HG03520 (cell line): Measurements from ENCODE around the gene HKDC1.
"Not testable (repeated sequence)": the region's sequence is repeated elsewhere in the genome, so short reads cannot be mapped to it uniquely, and the experiment has no call there.

ENCODE experiments used
- ATAC-seq: cut with Tn5 transposase; IDR thresholded peaks from one replicate; pipeline ENCODE4 v1.9.1; 2021; ENCODE audit warnings: mild to moderate bottlenecking, moderate library complexity; ENCODE audit not compliant: unreplicated experiment

Gene HKDC1

DNA sequence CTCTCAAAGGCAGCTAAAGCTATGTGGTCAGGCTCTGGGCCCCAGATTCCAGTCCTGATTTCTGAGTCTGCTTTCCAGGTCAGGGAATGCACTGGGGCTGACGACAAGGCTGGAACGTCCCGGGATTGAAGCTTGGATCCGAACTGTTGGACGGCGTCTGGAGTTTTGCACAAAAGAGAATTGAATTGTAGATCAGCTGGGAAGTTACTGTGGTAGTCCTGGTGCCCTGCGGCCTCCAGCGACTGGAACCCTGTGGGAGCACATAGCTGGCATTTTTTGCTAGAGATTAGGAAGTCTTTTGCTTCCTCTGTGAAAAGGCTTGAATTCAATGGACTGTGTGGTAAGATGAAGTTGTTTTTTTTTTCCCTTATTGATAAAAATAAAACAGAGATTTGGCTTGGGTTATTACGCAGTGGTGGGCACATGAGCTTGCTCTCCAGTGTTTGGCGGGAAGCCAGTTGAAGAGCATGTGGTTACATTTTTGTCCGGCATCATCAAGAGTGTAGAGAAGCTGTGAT, 58.4 kb downstream of the HKDC1 start, which contains the start of gene HK1:
TSS of gene HK1 (plus strand) at position 51 of the 518 bp plus-strand sequence.
- no peak for ATAC-seq

DNA sequence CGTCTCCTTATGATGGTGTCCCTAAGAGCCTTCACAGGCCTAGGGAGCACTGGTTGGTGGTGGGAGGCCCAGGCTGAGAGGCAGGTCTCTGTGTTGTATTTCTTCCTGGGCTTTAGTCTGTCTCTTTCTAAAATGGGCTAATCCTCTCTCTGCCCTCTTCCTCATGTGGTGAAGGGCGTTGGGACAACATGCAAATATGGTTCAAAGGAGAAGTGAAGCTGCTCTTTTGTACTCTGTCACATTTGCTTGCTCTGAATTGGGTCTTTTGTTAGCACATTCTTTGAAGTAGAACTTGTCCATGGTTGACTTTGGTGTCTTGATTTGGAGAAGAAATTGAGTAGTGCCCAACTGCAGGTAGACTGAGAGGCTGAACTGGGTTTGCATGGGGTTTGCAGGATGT, 59.0 kb downstream of the HKDC1 start:
- ATAC-seq, result no peak

DNA sequence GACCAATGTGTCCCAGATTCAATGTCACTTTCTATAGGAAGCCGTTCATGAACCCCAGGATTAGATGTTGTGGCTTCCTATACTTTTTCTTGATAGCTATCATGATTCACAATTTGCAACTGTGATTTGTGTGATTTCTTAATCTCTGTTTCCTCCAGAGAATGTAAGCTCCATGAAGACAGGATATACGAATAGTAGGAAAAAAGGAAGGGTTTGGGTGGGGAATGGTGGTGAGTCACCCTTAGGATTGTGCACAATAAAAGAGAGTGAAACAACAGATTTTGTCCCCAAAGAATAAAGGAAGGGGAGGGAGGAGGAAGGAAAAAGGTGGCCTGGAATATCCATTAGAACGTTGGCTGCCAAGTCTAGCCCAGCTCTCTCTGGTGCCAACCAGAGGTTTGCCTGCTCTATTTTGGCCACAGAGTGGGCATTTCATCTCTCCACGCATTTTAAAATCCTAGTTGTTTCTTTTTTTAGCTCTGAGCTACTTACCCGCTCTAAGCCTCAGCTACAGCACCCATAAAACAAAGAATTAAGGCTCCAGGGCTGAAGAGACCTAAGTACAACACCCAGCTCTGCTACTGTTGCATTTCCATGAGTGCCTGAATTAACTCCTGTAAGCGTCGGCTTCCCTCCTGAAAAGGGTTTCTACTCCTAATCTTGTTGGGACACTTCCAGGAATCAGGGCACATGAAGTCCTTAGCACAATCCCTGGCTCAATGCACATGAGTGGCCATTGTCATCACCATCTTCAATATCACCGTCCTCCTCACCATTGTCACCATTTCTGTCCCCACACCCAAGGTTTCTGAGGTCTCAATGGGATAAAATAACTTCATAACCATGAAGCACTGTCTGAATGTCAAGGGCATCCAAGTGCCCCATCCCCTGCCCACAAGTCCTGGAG, 61.6 kb downstream of the HKDC1 start:
- ATAC-seq, result no peak

DNA sequence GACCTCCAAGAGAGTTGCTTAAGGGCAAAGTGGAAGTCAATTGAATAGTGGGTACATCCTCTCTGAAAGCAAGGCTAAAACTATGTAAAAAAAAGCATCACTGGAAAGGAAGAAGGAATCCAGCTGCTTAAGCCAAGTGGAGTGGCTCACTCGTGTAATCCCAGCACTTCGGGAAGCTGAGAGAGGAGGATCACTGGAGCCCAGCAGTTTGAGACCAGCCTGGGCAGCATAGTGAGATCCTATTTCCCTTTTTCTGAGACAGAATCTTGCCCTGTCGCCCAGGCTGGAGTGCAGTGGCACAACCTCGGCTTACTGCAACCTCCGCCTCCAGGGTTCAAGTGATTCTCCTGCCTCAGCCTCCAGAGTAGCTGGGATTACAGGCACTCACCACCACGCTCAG, 64.3 kb downstream of the HKDC1 start:
- not testable (repeated sequence) for ATAC-seq

DNA sequence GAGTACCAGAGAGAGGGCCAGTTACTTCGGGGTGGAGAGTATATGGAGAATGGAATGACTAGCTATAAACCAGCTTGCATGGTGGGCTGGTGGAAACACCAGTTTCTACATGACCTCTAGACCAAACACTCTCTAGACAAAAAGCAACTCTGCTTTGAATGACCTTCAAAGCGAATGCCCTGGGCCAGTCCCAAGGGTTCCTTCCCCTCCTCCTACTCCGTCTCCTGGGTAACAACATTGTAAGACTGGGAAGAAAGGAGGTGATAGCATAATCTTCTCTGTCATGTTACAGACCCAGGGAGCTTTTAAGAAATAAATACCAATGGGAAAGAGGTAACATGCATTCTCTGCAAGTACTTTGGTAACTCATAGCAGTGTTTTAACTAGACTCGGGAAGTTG, 65.6 kb downstream of the HKDC1 start:
- ATAC-seq, result no peak

DNA sequence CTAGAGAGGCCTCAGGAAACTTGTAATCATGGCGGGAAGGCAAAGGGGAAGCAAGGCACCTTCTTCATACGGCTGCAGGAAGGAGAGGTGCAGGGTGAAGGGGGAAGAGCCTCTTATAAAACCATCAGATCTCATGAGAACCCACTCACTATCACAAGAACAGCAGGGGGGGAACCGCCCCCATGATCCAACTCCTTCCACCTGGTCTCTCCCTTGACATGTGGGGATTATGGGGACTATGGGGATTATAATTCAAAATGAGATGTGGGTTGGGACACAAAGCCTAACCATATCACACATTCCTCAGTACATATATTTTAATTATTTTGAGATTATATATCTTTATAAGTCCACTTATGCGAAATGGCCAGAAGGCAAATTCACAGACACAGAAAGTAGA, 67.0 kb downstream of the HKDC1 start:
- ATAC-seq, result no peak

DNA sequence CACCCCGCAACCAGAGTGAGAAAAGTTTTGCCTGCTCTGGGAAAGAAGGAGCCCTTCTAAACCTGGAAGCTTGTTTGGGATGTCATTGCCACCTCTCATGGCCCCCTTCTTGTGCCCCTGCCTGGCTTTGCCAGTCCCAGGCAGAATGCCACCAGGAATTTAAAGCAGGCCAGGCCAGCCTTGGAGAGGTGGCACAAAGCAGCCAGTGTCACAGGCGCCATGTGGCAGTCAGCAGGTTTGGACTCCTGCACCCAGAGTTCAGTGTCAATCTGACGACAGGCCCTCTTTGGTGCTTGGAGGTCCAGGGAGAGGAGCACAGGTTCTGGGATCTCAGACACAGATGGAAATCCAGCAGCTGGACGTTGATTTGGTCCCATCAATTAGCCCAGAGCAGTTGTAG, 70.9 kb downstream of the HKDC1 start:
- ATAC-seq, result no peak

DNA sequence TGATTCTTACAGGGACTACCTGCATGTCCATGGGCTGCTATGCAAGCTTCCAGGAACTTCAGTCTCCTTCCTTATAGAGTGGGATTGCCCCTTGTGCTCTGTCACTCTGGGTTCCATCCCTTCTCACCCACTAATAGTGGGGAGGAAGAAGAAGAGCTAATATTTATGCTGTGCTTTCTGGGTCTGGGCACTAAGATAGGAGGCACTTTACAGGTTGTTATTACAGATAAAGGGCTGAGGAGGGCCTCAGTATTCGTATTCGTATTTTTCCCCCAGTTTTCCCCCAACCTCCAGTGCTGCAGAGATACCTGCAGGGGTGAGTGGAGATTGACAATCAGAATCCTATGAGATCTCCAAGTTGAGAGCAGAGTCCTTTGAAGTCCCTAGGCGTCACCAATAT, 72.3 kb downstream of the HKDC1 start:
- no peak for ATAC-seq

DNA sequence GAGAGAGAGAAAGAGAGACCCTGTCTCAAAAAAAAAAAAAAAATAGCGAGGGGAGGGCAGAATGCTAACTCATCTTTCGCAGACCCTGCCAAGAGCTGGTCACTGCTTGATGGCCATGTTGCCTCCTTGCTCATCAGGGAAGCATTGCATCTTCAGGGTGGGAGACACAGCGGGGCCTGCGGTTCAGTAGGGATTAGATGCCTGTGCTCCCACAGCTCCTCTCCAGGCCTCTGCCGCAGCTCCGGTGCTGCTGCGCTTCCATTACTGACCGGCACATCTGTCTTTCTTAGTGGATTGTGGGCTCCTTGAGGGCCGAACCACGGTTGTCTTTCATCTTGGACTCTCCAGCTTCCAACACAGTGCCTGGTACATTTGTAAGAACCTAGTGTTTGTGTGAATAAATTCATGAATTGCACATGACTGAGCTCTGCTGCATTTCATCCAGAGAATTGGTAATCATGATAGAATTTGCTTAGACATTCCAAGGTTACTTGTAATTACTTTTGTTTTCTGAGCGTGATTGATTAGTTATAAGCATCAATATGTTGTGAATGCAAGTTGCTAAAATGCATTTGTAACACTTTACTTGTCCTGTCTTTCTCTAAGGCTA, 75.0 kb downstream of the HKDC1 start:
- ATAC-seq, result no peak

DNA sequence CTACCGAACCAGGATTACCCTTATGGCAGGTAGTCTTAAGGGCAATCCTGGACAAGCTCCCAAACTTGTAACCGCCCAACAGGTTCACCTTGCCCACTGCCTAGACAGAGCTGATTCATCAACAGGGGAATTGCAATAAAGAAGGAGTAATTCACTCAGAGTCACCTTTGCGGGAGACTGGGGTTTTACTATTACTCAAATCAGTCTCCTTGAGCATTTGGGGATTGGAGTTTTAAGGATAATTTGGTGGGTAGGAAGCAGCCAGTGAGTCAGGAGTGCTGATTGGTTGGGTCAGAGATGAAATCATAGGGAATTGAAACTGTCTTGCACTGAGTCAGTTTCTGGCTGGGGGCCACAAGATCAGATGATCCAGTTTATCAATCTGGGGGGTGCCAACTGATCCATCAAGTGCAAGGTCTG, 83.5 kb downstream of the HKDC1 start:
- no peak for ATAC-seq

DNA sequence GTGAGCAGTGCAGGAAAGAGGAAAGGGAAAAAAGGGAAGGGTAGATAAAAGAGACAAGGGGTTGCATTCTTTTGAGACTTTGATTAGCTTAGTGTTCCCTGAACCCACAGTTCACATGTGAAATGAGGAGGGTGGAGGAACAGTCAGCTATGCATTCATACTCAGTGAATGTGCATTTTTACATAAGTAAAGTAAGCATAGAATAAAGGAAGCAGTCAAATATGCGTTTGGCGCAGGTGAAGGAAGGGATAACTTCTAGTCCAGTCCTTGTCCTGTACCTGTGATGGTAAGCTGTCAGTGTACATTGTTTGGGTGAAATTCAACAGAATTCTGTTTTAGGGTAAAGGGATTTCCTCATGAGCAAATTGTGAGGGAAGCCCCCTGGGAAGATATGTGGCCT, 86.3 kb downstream of the HKDC1 start:
- no peak for ATAC-seq

DNA sequence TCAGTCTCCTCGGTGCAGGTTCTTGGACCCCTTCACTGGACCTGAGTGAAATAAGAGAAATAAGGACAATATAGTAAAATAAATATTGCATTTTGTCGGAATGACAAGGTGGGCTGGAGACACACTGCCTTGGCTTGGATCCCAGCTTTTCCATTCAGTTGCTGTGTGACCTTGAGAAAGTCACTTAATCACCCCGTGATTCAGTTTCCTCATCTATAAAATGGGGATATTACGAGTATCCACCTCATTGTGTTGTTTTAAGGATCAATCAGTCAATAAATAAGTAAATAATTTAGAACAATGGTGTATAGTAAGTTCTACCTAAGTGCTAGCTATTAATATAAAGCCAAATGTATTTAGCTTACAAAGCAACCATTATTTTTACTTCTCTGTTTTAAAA, 87.3 kb downstream of the HKDC1 start:
- ATAC-seq, result no peak

DNA sequence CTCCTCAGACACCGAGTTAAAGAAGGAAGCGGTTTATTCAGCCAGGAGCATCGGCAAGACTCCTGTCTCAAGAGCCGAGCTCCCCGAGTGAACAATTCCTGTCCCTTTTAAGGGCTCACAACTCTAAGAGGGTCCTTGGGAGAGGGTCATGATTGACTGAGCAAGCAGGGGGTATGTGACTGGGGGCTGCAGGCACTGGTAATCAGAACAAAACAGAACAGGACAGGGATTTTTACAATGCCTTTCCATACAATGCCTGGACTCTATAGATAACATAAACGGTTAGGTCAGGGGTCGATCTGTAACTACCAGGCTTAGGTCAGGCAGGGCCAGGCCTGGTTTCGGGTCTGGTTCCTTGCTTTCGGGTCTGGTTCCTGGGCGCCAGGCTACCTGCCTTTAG, 88.2 kb downstream of the HKDC1 start:
- not testable (repeated sequence) for ATAC-seq

DNA sequence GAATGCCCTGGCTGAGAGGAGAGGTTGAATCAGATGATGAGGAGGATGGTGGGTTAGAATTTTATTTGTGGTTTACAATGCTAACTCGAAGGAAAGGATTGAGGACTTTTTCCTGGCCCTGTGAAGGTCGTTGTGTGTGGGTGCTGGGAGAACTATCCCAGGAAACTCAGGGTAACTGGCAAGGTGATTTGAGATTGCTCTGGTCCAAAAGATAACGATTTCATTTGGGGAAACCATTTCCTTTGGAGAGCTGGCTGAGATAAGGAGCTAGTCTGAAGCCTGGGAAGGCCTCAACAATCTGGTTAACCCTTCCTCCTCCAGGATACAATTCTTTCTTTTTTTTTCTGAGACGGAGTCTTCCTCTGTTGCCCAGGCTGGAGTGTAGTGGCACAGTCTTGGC, 91.2 kb downstream of the HKDC1 start:
- ATAC-seq, result no peak

DNA sequence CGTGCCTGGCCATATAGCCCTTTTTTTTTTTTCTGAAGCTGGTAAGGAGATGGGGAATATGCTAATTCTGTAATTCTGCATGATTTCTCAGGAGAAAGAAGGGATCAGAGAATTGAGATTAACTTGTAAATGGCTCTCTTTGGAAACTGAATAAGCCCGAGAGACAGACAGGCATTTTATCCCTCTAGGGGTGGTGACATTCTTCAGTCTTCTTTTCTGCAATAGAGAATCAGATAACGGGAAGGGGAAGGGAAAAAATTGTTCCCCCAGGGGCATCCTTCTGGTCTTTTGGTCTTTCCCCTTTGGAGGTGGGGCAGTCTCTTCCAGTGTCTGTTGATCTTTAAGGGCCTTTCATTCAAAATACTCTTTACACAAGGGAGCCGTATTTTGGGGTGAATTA, 92.4 kb downstream of the HKDC1 start:
- no peak for ATAC-seq

DNA sequence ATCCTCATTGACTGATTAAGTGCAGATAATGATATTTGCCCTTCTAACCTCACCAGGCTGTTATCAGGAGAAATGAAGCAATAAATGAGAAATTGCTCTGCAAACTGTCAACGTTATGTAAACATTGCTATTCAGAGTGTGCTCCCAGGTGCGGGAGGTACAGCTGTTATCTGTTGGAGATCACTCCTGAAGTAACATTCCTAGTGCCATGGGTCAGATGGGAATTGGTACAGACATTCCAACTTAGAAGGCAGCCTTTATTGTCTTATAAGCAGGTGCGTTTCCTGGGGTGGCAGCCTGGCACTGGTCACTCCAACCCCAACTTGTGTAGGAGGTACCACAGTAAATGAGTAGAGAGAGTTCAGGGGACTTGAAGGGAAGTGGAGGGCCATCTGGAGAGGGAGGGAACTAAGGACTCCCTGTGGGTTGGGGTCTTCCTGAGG, 95.0 kb downstream of the HKDC1 start:
- ATAC-seq, result no peak

DNA sequence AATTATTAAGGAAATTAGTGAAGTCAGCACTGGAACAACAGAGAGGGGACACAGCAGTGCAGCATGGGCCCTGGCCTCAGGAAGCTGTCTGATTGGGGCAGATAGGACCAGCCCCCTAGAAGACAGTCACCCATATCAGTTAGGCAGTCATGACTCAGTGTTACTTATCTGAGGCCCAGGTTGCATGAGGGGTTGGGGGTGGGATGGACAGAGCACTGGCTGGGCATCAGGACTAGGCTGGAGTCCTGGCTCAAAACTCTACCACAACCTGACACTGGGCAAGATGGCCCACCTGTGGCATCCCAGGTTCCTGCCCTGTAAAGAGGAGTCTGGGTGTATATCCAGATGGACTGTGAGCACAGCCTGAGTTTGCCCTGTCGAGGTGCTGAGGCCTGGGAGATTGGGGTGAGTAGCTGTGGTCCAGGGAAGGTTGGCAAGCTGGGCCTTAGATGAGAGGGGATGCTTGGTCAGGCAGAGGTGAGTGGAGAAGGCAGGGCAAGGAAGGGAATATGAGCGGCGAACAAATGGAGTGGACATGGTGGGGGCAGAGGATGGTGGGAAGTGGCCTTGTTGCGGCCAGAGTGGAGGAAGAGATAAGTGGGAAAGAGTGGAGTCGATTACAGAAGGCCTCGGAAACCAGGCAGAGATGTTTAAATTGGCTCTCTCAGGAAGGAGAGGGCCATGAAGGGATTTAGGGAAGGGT, 95.6 kb downstream of the HKDC1 start:
- ATAC-seq, result no peak

DNA sequence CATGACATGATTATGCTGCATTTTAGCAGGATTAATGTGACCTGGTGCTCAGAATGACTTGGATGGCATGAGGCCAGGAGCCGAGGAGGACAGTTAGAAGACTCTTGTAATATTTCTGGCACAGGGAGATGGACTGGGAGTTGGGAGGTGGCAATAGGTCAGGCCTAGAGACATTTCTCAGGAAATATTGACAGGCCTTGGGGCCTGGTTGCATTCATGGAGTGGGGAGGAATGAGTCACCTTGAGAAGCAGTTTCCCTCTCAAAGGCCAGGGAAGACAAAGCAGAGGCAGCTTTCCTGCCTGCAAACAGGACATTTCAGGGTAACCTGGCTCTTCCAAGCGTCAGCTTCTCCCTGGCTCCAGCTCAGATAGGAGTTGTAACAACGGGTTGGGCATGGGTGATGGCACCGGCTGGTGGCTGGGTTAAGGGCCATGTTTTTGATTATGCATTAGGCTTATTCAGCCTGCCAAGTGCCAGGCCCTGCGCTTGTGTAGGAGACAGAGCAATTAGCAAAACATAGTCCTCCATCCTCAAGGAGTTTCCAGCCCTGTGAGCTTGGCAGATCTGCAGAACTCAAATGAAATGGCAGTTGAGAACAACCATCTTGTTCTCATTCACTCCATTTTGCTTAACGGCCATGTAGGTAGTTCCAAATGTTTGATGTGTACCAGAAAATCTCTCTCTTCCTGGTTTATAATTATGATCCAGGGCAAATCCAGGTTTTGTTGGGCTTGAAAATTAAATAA, 96.4 kb downstream of the HKDC1 start:
- no peak for ATAC-seq
